SU-DHL-6 (cell line): ENCODE measurements around the gene SLC16A7.

Experiments
- CTCF ChIP-seq: fragments of 200-600 bp; sonication (generic); IDR thresholded peaks from one replicate; pipeline ENCODE4 v1.5.1; 2017; ENCODE audit warnings: antibody characterized with exemption, mild to moderate bottlenecking, low read length, moderate library complexity; ENCODE audit not compliant: insufficient read depth, poor library complexity, severe bottlenecking
- EZH2phosphoT487 ChIP-seq: fragments of 200-600 bp; sonication (generic), shearing (Covaris generic); conservative IDR thresholded peaks from 2 replicates; pipeline ENCODE4 v1.6.1; 2018; ENCODE audit warnings: mild to moderate bottlenecking, antibody characterized with exemption, low read length, moderate library complexity, mixed read lengths

- TF ChIP-seq CTCF (no peak), EZH2phosphoT487 (no peak)
These were observed 216.9 kb downstream of the SLC16A7 start for GRCh38 chr12:59812716-59813115.
